Fibroblast of pulmonary artery (primary cell): ENCODE data around the gene NUDCD3.

Source experiments
- DNase-seq: peaks from one replicate; pipeline ENCODE4 v3.0.0-alpha.2; 2010; ENCODE audit warnings: low read depth
- H3K4me3 ChIP-seq: replicated peaks from 2 replicates; pipeline ENCODE4 v1.5.1; 2011; ENCODE audit warnings: low read depth, mild to moderate bottlenecking, control low read depth, low read length, moderate library complexity
- TF ChIP-seq, protein P1 (sequence below): IDR thresholded peaks from 2 replicates; pipeline ENCODE4 v1.5.1; 2011; ENCODE audit warnings: mild to moderate bottlenecking, control low read depth, low read length, inconsistent platforms; ENCODE audit errors: missing control alignments

The NUDCD3 gene

DNA sequence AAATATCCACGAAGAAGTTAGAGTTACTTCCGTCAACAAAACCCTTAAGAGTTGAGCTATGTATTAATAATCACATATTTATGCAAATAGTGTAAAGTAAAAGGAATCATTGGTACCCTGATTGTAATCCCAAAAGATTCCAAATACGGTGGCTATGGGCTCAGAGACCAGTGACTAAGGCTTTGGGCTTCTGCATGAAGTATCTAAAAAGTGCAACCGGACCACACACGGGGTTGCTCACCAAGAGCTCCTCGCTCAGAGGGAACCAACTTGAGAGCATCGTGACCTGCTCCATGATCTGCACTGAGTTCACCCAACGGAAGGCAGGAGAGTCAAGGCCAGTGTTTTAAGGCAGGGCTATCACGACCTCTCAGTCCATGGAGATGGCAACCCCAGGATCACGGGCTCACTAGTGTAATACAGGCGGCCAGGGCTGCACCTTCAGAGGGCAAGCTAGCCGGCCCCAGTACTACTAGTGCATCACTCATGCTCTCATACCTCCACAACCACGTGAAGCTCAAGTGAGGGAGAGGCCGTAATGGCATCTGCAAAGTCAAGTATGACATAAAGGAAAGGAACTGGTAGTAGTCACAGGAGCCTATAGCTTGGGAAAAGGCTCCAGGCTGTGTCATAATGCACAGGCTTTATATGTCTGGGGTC lies 87.9 kb downstream of the NUDCD3 start:
- H3K4me3 ChIP-seq = no peak overlapping the region
- TF ChIP-seq, protein P1, sequence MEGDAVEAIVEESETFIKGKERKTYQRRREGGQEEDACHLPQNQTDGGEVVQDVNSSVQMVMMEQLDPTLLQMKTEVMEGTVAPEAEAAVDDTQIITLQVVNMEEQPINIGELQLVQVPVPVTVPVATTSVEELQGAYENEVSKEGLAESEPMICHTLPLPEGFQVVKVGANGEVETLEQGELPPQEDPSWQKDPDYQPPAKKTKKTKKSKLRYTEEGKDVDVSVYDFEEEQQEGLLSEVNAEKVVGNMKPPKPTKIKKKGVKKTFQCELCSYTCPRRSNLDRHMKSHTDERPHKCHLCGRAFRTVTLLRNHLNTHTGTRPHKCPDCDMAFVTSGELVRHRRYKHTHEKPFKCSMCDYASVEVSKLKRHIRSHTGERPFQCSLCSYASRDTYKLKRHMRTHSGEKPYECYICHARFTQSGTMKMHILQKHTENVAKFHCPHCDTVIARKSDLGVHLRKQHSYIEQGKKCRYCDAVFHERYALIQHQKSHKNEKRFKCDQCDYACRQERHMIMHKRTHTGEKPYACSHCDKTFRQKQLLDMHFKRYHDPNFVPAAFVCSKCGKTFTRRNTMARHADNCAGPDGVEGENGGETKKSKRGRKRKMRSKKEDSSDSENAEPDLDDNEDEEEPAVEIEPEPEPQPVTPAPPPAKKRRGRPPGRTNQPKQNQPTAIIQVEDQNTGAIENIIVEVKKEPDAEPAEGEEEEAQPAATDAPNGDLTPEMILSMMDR = no peak
- DNase-seq = no peak

DNA sequence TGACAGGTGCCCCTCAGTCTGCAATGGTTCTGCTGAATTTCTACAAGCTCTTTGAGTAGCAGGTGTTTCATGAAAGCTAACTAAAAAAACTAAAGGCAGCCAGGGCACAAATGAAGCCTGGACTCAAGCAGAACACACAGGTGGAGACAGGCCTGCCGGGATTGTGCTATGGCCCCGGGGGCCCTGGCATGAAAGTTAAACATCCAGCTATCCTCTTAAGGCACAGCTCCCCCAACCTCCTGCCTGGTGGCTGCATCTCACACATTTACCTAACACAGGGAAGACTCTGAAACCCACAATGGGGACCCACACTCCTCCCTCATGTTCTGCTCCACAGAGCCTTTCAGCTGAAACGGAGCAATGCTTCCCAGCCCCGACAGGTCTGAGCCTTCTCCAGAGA lies 88.8 kb downstream of the NUDCD3 start:
- no peak overlapping the region for H3K4me3 ChIP-seq
- no peak for DNase-seq
- TF ChIP-seq, protein P1 = no peak

DNA sequence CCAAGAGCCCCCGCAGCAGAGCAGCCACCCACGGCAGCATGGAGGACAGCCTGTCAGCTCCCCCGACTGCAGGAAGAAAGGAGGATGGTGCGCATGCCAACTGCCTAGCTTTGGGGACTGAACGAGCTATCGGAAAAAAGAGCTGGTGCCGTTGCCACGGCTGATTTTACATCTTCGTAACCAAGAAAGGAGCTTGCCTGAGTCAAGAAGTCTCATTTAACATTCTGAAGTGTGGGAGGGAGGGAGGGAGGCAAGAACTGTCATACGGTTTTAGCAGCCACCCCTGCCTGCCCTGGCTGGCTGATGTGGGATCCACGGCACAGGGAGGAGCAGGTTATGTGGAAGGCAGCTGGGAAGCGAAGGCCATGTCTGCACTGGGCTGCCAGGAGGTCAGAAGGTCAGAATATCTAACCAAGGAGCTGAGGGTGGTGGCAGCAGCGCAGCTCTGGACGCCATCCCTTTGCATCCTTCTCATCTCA lies 90.4 kb downstream of the NUDCD3 start:
- DNase-seq = no peak
- H3K4me3 ChIP-seq = no peak overlapping the region
- TF ChIP-seq, protein P1 = no peak

DNA sequence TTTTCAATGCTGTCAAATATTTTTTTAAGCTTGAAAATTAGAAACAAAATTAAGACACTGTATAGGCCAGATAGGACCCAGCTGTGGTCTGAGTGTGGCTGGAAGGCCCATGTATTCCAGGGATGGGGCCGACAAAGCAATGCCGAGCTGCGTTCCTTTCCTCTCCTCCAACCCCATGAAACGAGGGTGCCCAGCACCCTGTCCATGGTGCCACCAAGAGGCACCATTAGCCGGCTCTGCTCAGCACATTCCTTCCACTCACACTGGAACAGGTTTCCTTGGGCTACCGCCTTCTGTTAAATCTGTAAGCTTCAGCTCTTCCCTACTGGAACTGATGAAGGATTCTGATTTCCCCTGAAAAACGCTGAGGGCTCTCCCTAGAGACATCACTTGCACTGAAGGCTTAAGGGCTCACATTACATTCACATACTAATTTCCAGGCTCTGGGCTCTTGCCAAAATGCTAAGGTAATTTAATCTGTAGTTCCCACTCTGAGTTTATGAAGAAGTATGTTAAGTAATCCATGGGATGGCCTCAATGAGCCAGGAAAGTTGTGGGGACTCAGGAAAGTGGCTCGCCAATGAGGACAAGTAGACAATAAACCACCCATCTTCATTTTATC lies 91.4 kb downstream of the NUDCD3 start:
- H3K4me3 ChIP-seq = no peak overlapping the region
- DNase-seq = no peak
- TF ChIP-seq, protein P1 = no peak

DNA sequence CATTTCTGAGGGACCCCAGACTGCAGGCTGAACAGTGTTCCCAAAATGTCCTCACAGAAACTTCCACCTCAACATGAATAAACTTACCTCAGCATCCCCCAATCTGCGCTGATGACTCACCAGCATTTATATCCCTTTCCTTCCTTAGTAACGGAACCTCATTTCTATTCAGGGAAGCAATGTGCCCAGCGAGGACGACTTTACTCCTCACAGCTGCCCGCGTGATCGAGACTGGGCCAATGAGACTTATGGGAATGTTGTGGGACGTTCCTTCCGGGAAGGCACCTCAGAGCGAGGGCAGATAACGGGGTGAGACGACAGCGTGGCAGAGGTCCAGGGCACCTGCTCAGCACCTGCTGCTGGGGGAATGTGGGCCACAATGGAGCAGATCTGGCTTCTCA lies 91.9 kb downstream of the NUDCD3 start:
- TF ChIP-seq, protein P1 = no peak
- no peak overlapping the region for H3K4me3 ChIP-seq
- peak; percentile 28 for DNase-seq

DNA sequence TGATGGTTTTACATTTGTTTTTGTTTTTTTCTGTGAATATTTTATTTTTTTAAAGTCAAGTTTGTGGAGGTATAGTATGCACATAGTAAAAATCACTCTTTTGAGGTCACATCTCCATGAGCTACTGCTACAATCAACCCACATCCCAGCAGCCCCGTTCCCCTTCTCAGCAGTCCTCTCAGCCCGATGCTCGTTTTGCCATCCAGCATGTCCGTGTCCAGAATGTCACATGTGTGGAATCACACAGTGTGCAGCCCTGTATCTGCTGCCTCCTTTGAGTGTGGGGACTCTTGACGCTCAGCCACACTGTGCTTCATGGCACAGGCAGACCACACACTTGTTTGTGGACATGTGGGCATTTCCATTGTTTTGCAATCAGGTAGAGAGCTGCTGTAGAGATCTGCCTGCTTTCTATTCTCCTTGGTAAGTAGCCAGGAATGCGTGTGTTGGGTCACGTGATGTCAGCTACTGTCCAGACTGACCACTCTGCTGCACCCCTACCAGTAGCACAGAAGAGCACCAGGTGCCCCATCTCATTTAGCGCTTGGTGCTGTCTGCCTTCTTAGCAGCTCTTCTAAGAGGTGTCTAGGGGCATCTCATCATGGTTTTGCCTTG lies 93.4 kb downstream of the NUDCD3 start:
- no peak overlapping the region for H3K4me3 ChIP-seq
- TF ChIP-seq, protein P1 = no peak
- peak; percentile 79 for DNase-seq

DNA sequence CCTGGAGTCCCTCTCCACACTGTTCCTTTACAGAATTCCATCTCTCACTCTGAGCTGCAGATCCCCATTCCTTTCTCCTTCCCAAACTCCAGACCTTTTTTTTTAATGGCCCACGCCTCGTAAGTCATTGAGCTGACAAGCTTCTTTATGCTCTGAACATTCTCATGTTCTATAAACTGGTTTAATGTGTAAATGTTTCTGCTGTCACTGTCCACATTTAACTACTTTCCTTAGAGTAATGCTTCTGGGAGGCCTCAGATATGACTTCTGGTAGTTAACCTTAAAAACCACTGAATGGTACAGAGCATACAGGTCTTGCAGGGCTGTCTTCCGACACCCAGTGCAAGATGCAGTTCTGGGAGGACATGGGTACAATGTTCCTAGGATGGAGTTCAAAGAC lies 94.0 kb downstream of the NUDCD3 start:
- TF ChIP-seq, protein P1 = no peak
- no peak for DNase-seq
- no peak overlapping the region for H3K4me3 ChIP-seq
